NK-92 treated with Interleukin-12 subunit alpha and Interleukin-12 subunit beta, amount 100 ng/mL, for 24 hours (cell line): ENCODE measurements around the gene VPS18.

Experiments
- DNase-seq: peaks from one replicate; lab custom pipeline; 2025; lab: John Stamatoyannopoulos, UW

Gene VPS18

GRCh38 chr15:40925495-40925862 lies 31.2 kb downstream of the VPS18 start:
- no peak for DNase-seq

GRCh38 chr15:40925863-40926658 lies 31.8 kb downstream of the VPS18 start:
- no peak for DNase-seq

GRCh38 chr15:40926659-40927494 lies 32.6 kb downstream of the VPS18 start:
- DNase-seq, result no peak

- DNase-seq, result no peak
These were observed 33.2 kb downstream of the VPS18 start for GRCh38 chr15:40927495-40927872.

GRCh38 chr15:40927873-40928806 lies 33.9 kb downstream of the VPS18 start:
- DNase-seq, result no peak

GRCh38 chr15:40928821-40929659 lies 34.8 kb downstream of the VPS18 start, which contains the start of gene DLL4:
TSS of gene DLL4 (plus strand) at chr15:40929340. CDS start at chr15:40929669, 329 bp downstream.
- no peak for DNase-seq

GRCh38 chr15:40929660-40930429 lies 35.6 kb downstream of the VPS18 start:
- no peak for DNase-seq

GRCh38 chr15:40930430-40931299 lies 36.4 kb downstream of the VPS18 start:
- DNase-seq, result no peak

GRCh38 chr15:40931300-40932142 lies 37.3 kb downstream of the VPS18 start:
- no peak for DNase-seq

- DNase-seq, result peak; percentile 38
These were observed 37.9 kb downstream of the VPS18 start for GRCh38 chr15:40932156-40932555.

- DNase-seq, result no peak
These were observed 38.6 kb downstream of the VPS18 start for GRCh38 chr15:40932649-40933516.

GRCh38 chr15:40933517-40933902 lies 39.3 kb downstream of the VPS18 start:
- no peak for DNase-seq

- DNase-seq, result no peak
These were observed 40.2 kb downstream of the VPS18 start for GRCh38 chr15:40934457-40934856.

- no peak for DNase-seq
These were observed 42.0 kb downstream of the VPS18 start for GRCh38 chr15:40936234-40936708.

- DNase-seq, result no peak
These were observed 42.7 kb downstream of the VPS18 start for GRCh38 chr15:40936709-40937666.
